CD4-positive, alpha-beta memory T cell (primary cell): ENCODE results near the gene MRPL46. TPM values are rescaled to one million over a fixed set of nuclear protein-coding genes. Genes with fewer than 3 reads are reported as not detected.

Experiments used
- CTCF ChIA-PET: fragments of 350-600 bp; sonication (Branson Sonifier 250); formaldehyde crosslinking; loops from one replicate; lab custom pipeline; 2021; ENCODE audit warnings: inconsistent platforms; ENCODE audit not compliant: partially characterized antibody; lab: Charles Lee
- POLR2A ChIA-PET: fragments of 350-600 bp; sonication (Branson Sonifier 250); formaldehyde crosslinking; loops from one replicate; lab custom pipeline; 2021; ENCODE audit not compliant: partially characterized antibody; lab: Charles Lee
- DNase-seq, 5 donors: peaks; one replicate each; pipeline versions ENCODE4 v3.0.0 to v3.0.0-alpha.2; 2020 to 2022; ENCODE audit warnings: mixed read lengths in 1 of 5
- H3K27ac ChIP-seq: one replicate; pipeline ENCODE4 v1.7.0; 2013; ENCODE audit warnings: low read depth, low read length
- H3K27me3 ChIP-seq: 2 replicates; pipeline ENCODE4 v1.7.0; 2013; ENCODE audit warnings: mild to moderate bottlenecking, low read length, moderate library complexity; ENCODE audit not compliant: insufficient read depth
- H3K36me3 ChIP-seq: 2 replicates; pipeline ENCODE4 v1.7.0; 2013; ENCODE audit warnings: mild to moderate bottlenecking, low read length, moderate library complexity; ENCODE audit not compliant: insufficient read depth
- H3K4me1 ChIP-seq: 2 replicates; pipeline ENCODE4 v1.7.0; 2013; ENCODE audit warnings: mild to moderate bottlenecking, low read length, moderate library complexity; ENCODE audit not compliant: insufficient read depth
- H3K4me3 ChIP-seq, 2 donors: one replicate each; pipeline ENCODE4 v1.7.0; 2013; ENCODE audit warnings: low read length in 2 of 2, mild to moderate bottlenecking in 1 of 2
- H3K9me3 ChIP-seq, 2 donors: one replicate each; pipeline ENCODE4 v1.7.0; 2013; ENCODE audit warnings: low read length in 2 of 2, control low read depth in 1 of 2; ENCODE audit not compliant: control insufficient read depth in 1 of 2
- H3K27ac Mint-ChIP-seq, 7 donors: one replicate each; pipeline ENCODE4 v1.8.0; 2020 to 2021; ENCODE audit warnings: mixed read lengths in 7 of 7, mild to moderate bottlenecking in 6 of 7, inconsistent platforms in 3 of 7, moderate library complexity in 3 of 7
- H3K27me3 Mint-ChIP-seq, 2 donors: one replicate each; pipeline ENCODE4 v1.8.0; 2020 to 2021; ENCODE audit warnings: mixed read lengths in 2 of 2
- H3K36me3 Mint-ChIP-seq, 2 donors: one replicate each; pipeline ENCODE4 v1.8.0; 2020 to 2021; ENCODE audit warnings: mixed read lengths in 2 of 2, inconsistent platforms in 1 of 2, mild to moderate bottlenecking in 1 of 2
- H3K4me1 Mint-ChIP-seq, 4 donors: one replicate each; pipeline ENCODE4 v1.8.0; 2020 to 2021; ENCODE audit warnings: mixed read lengths in 4 of 4, mild to moderate bottlenecking in 1 of 4
- H3K4me3 Mint-ChIP-seq, 8 donors: one replicate each; pipeline ENCODE4 v1.8.0; 2020 to 2021; ENCODE audit warnings: mixed read lengths in 8 of 8, mild to moderate bottlenecking in 7 of 8, moderate library complexity in 6 of 8, inconsistent platforms in 3 of 8
- H3K9me3 Mint-ChIP-seq, 8 donors: one replicate each; pipeline ENCODE4 v1.8.0; 2020 to 2021; ENCODE audit warnings: mixed read lengths in 8 of 8, mild to moderate bottlenecking in 5 of 8, inconsistent platforms in 3 of 8, moderate library complexity in 1 of 8
- intact Hi-C: fragments of 100-400 bp; cut with micrococcal nuclease; formaldehyde crosslinking; loops from one replicate; pipeline ENCODE4 v1.15.1; 2023
- polyA plus RNA-seq, 2 donors: library from polyadenylated mRNA; unstranded; fragments of 300-500 nt; fragmentation: Illumina TruSeq; gene quantifications; one replicate each; pipeline ENCODE4 v1.2.3, GENCODE V29; 2021
- total RNA-seq, 2 experiments: library from RNA; stranded (reverse); gene quantifications; one replicate each; pipeline ENCODE4 v1.2.3, GENCODE V29; 2021

Gene MRPL46
- total and polyA plus RNA-seq, 4 experiments from 2014 or later: 25.9 to 60.9 (median 44.5) TPM

DNA sequence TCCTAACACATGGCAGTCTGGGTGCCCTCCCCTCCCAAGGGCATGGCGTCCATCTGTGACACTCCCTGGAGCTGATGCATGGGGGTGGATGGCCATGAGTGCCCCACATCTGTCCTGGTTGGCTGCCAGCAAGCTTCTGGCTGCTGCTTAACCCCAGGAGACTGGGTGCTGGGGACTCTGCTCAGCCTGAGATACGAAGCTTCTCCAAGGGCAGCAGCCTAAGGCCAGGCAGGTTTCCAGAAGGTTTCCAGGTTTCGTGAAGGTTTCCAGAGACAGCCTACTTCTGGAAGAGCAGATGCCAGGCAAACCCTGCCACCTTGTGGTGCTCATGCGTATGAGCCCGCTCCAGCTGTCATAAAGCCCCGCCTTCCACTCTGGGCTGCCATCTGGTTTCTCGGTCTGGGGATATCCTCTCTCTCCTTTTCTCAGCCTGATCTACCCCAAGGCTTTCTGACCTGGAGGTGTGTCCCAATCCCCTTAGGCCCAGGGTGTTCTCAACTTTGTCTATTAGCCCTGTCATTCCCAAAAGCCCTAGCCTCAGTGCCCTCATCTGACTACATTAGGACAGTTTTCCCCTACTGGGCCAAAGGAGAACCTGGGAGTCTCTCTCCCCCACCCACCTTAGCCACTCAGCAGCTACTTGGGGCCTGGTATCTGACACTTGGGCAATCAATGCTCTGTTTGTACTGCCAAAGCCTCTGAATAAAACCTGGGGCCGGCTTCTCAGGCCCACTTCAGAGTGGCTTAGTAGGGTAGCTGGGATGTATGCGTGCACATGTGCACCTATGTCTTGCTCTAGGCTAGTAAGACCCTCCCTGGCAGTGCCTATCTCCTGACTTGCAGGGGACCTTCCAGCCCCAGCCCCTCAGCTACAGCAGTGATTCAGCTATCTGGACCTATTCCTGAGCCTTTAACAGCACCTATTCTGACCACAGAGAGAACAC is 12.0 kb downstream of the MRPL46 start:
- Mint-ChIP-seq H3K27me3 (peaks cover 0 to under 1% of the 10 kb centered on the region in 2 donors), H3K36me3 (peaks cover 16 to 25% of the 10 kb centered on the region in 2 donors), H3K4me3 (no peak overlapping the region), H3K27ac (peak overlapping the region in 1 of 7 donors; percentile 37), H3K9me3 (no peaks in the 10 kb centered on the region), H3K4me1 (peaks cover 0 to 1% (median under 1%) of the 10 kb centered on the region in 4 donors)
- DNase-seq: peak in 3 of 5 donors; percentile 18 to 20 (median 20)
- peaks cover 7% of the 10 kb centered on the region for H3K4me1 ChIP-seq
- H3K9me3 ChIP-seq: no peaks in the 10 kb centered on the region
- ChIA-PET CTCF (interaction anchor here (1.2 to 2.6 kb wide), 8 partner anchors 8 to 210 kb away, joined by 3 to 12 read pairs (median 4); partner anchors contain the start of genes MRPL46 and MRPS11), POLR2A (interaction anchor here (3.6 kb wide), 1 partner anchor 12 kb away, joined by 11 read pairs; the partner anchor contains the start of genes MRPL46 and MRPS11)
- H3K27me3 ChIP-seq: no peaks in the 10 kb centered on the region
- intact Hi-C loops: no loop called here
- H3K27ac ChIP-seq: no peak overlapping the region
- H3K36me3 ChIP-seq: peaks cover 25% of the 10 kb centered on the region
- H3K4me3 ChIP-seq: no peak overlapping the region

DNA sequence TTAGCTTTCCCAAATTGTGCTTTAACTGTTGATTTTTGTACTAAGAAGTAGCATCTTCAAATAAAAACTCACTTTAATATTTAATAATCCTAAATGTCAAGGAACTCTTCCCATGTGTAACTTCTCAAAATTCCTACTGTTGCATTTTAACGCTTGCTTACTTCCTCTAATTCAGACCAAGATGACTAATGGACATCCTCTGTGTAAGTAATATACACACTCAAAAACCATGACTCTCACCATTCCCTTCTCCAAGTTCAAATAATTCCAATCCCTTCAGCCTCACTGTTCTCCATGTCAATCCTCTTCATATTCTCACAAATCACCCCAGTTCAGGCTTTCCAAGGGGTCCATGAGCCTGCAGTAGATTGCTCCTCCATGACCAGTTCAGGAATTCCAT is 13.0 kb downstream of the MRPL46 start:
- ChIA-PET POLR2A (interaction anchor here (3.6 kb wide), 1 partner anchor 13 kb away, joined by 11 read pairs; the partner anchor contains the start of genes MRPL46 and MRPS11), CTCF (interaction anchor here (1.2 to 2.6 kb wide), 7 partner anchors 9 to 210 kb away, joined by 3 to 12 read pairs (median 4); partner anchors contain the start of genes MRPL46 and MRPS11)
- H3K4me3 Mint-ChIP-seq: no peak overlapping the region
- intact Hi-C loops: no loop called here
- H3K27ac Mint-ChIP-seq: peak overlapping the region in 2 of 7 donors; percentile 23 to 37
- Histone ChIP-seq H3K4me1 (peaks cover 7% of the 10 kb centered on the region), H3K4me3 (no peak overlapping the region), H3K27ac (no peak overlapping the region), H3K27me3 (no peaks in the 10 kb centered on the region), H3K36me3 (peaks cover 16% of the 10 kb centered on the region), H3K9me3 (no peaks in the 10 kb centered on the region)
- peaks cover 11 to 17% of the 10 kb centered on the region in 2 donors for H3K36me3 Mint-ChIP-seq
- H3K4me1 Mint-ChIP-seq: peaks cover 0 to 5% (median 4%) of the 10 kb centered on the region in 4 donors
- H3K27me3 Mint-ChIP-seq: peaks cover 0 to 4% of the 10 kb centered on the region in 2 donors
- H3K9me3 Mint-ChIP-seq: no peaks in the 10 kb centered on the region
- no peak for DNase-seq

DNA sequence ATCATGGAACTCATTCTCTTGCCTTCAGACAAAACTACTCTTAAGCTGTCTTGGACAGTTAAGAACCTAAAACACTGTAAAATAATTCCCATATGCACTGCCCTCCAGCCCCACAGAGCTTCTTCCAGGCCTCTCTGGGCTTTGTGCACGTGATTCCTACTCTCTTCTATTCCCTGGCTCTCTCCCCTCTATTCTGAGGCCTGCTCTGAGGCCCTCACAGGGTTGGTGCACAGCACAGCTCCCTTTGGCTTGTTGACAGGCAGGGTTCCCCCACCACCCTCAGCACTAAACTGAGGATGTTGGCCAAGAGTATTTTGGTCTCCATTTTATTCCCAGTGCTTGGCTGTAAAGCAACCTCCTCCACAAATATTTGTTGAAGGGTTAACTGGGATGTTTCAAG is 13.5 kb downstream of the MRPL46 start:
- Mint-ChIP-seq H3K9me3 (no peaks in the 10 kb centered on the region), H3K27me3 (peaks cover 0 to 4% of the 10 kb centered on the region in 2 donors), H3K4me3 (no peak overlapping the region), H3K27ac (no peak overlapping the region), H3K36me3 (peaks cover 7 to 11% of the 10 kb centered on the region in 2 donors), H3K4me1 (peaks cover 0 to 5% (median 4%) of the 10 kb centered on the region in 4 donors)
- Histone ChIP-seq H3K27ac (no peak overlapping the region), H3K4me1 (peaks cover 7% of the 10 kb centered on the region), H3K27me3 (no peaks in the 10 kb centered on the region), H3K36me3 (peaks cover 10% of the 10 kb centered on the region), H3K4me3 (no peak overlapping the region), H3K9me3 (no peaks in the 10 kb centered on the region)
- intact Hi-C loops: no loop called here
- ChIA-PET POLR2A (interaction anchor here (3.6 kb wide), 1 partner anchor 14 kb away, joined by 11 read pairs; the partner anchor contains the start of genes MRPL46 and MRPS11), CTCF (interaction anchor here (0.5 to 2.6 kb wide), 3 partner anchors 9 to 65 kb away, joined by 3 to 12 read pairs (median 4); no protein-coding TSS in a partner anchor)
- DNase-seq: no peak

DNA sequence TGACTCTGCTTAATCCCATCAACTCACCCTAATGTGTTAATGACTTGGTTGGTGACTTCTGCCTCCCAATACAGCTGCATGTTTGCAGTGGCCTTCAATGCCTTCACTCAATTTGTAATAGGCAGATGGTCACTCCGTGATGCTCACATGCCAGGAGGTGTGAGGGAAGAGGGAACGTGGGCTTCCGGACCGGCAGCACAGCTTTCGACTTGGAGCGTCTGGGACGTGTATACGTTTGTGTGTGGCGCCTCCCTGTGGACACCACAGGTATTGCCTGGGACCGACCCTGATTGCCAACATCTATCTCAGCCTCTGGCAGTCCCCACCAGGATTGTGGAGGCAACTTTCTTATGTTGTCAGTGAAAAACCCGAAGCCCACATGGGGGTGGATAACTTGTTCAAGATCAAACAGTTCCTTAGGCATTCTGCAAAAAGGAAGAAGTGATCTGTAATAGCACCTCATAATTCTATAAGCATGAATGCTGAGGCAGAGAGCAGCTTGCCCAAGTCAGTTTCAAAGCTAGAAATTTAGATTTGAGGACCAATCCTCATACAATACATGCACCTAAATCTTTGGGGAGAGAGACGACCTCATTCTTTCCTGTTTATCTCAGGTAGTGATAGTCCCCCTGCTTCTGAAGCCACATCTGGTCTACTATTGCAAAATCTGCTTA is 16.9 kb downstream of the MRPL46 start:
- POLR2A ChIA-PET: no interaction called here
- Mint-ChIP-seq H3K4me1 (peaks cover 0 to 5% (median 4%) of the 10 kb centered on the region in 4 donors), H3K27me3 (peaks cover 7% of the 10 kb centered on the region in 2 donors), H3K27ac (no peak overlapping the region), H3K4me3 (no peak overlapping the region), H3K36me3 (no peaks in the 10 kb centered on the region), H3K9me3 (peaks cover 0 to 2% (median 0%) of the 10 kb centered on the region in 8 donors)
- intact Hi-C loops: no loop called here
- H3K27me3 ChIP-seq: no peaks in the 10 kb centered on the region
- H3K27ac ChIP-seq: no peak overlapping the region
- no peaks in the 10 kb centered on the region for H3K9me3 ChIP-seq
- no peak overlapping the region for H3K4me3 ChIP-seq
- peaks cover 7% of the 10 kb centered on the region for H3K4me1 ChIP-seq
- H3K36me3 ChIP-seq: no peaks in the 10 kb centered on the region
- CTCF ChIA-PET: no interaction called here
- peak; percentile 23 to 47 (median 26) for DNase-seq

DNA sequence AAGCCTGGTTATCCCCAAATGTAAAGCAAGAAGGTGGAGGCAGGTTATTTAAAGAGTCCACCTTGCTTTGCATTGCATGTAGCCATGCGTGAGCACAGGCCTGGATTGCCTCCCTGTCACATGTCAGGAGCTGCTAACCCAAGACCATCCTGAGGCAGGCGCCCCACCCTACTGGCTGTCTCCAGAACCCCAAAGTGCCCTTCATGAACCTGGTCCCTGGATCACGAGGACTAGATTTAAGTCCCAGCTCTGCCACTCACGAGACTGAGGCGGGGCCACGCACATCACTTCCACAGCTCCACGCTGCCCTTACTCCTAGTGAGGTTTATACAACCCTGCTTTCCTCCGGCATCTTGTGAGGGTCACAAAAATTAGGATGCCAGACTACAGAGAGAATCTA is 17.6 kb downstream of the MRPL46 start:
- peaks cover under 1% of the 10 kb centered on the region for H3K4me1 ChIP-seq
- intact Hi-C loops: no loop called here
- H3K27ac ChIP-seq: no peak overlapping the region
- no peak for DNase-seq
- H3K36me3 ChIP-seq: no peaks in the 10 kb centered on the region
- ChIA-PET CTCF (no interaction called here), POLR2A (no interaction called here)
- no peaks in the 10 kb centered on the region for H3K27me3 ChIP-seq
- no peak overlapping the region for H3K4me3 Mint-ChIP-seq
- H3K27me3 Mint-ChIP-seq: peaks cover 7% of the 10 kb centered on the region in 2 donors
- no peak overlapping the region for H3K27ac Mint-ChIP-seq
- H3K9me3 Mint-ChIP-seq: peaks cover 0 to 3% (median under 1%) of the 10 kb centered on the region in 8 donors
- H3K9me3 ChIP-seq: no peaks in the 10 kb centered on the region
- peaks cover 0 to 5% (median 4%) of the 10 kb centered on the region in 4 donors for H3K4me1 Mint-ChIP-seq
- H3K36me3 Mint-ChIP-seq: no peaks in the 10 kb centered on the region
- no peak overlapping the region for H3K4me3 ChIP-seq

DNA sequence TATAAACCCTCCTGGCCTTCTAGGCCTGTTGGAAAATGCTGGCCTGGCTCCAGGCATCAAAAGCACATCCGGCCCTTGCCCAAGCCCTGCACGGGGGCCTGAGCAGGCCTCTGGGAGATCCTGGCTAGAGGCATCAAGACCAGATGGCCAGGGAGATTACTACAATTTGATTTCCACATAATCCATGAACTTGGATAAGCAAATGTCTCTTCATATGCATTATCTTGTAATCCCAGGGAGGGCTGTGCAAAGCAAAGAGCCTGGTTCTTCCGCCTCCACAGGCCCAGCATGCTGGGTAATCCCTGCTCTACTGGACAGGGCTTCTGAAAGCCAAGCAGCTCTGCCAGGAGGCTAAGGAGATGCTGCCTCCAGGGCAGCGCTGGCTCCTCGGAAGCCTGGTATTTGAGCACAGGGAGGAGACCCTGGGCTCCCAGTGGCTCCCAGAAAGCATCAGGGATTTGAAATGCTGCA is 18.2 kb downstream of the MRPL46 start:
- CTCF ChIA-PET: no interaction called here
- DNase-seq: no peak
- Histone ChIP-seq H3K27ac (no peak overlapping the region), H3K4me3 (no peak overlapping the region), H3K36me3 (no peaks in the 10 kb centered on the region), H3K4me1 (no peaks in the 10 kb centered on the region), H3K9me3 (no peaks in the 10 kb centered on the region), H3K27me3 (no peaks in the 10 kb centered on the region)
- intact Hi-C loops: no loop called here
- Mint-ChIP-seq H3K27ac (no peak overlapping the region), H3K9me3 (peaks cover 0 to 8% (median 5%) of the 10 kb centered on the region in 8 donors), H3K4me3 (no peak overlapping the region), H3K4me1 (peaks cover 0 to 5% (median 4%) of the 10 kb centered on the region in 4 donors), H3K27me3 (peaks cover 7% of the 10 kb centered on the region in 2 donors), H3K36me3 (no peaks in the 10 kb centered on the region)
- POLR2A ChIA-PET: no interaction called here
